K562 (cell line): Measurements from ENCODE around the gene CHST12. TPM values are rescaled to one million over a fixed set of nuclear protein-coding genes. Genes with fewer than 3 reads are reported as not detected.

Experiments
- ARNT ChIP-seq, 2 experiments: fragments of 450-650 bp; IDR thresholded peaks; 2 replicates each; pipeline ENCODE4 v1.6.1; 2016; ENCODE audit warnings: mild to moderate bottlenecking in 1 of 2
- BHLHE40 ChIP-seq: IDR thresholded peaks from 2 replicates; pipeline ENCODE4 v1.6.1; 2011; ENCODE audit warnings: low read length, improper control_type of control experiment
- CBFB ChIP-seq: sonication (generic); formaldehyde crosslinking; IDR thresholded peaks from 2 replicates; pipeline ENCODE4 v1.4.0; 2020; ENCODE audit warnings: mild to moderate bottlenecking, missing genetic modification reagents
- ILF3 ChIP-seq: fragments of 450-650 bp; IDR thresholded peaks from 2 replicates; pipeline ENCODE4 v1.6.1; 2018; ENCODE audit warnings: antibody characterized with exemption, mild to moderate bottlenecking, moderate library complexity, borderline replicate concordance
- MYNN ChIP-seq, 2 experiments: sonication (generic); formaldehyde crosslinking in 1 of 2; IDR thresholded peaks; 2 replicates each; pipeline versions ENCODE4 v1.5.0 to v1.6.1; 2016 to 2020; ENCODE audit warnings: antibody characterized with exemption in 1 of 2, missing genetic modification reagents in 1 of 2
- PCBP1 ChIP-seq: fragments of 200-400 bp; formaldehyde crosslinking; IDR thresholded peaks from 2 replicates; pipeline ENCODE4 v1.6.1; 2018; ENCODE audit warnings: mild to moderate bottlenecking, low read depth, low read length; ENCODE audit not compliant: poor library complexity, severe bottlenecking
- ZNF175 ChIP-seq: fragments of 200-800 bp; sonication (Bioruptor generic); IDR thresholded peaks from 2 replicates; pipeline ENCODE4 v1.6.1; 2016; ENCODE audit warnings: low read depth, mild to moderate bottlenecking, missing genetic modification characterization, missing compliant biosample characterization
- ZNF696 ChIP-seq: fragments of 250-450 bp; sonication (Bioruptor Pico); conservative IDR thresholded peaks from 2 replicates; pipeline ENCODE4 v1.4.0; 2020; ENCODE audit warnings: mild to moderate bottlenecking, moderate library complexity
- polyA plus RNA-seq, 8 experiments: library from polyadenylated mRNA; depleted of rRNA in 4 of 8; stranded (reverse) in 5 of 8; unstranded in 3 of 8; fragments of >200 nt; fragmentation: Nextera tagmentation in 2 of 8; fragmentation: Illumina TruSeq in 1 of 8; extraction: Ambion mirVana in 2 of 8; extraction: Trizol in 1 of 8; gene quantifications; 2 replicates each; pipeline versions ENCODE4 v1.2.1 to v1.2.3, GENCODE V29; 2011 to 2014; ENCODE audit warnings: inconsistent platforms in 1 of 8, missing spikeins in 1 of 8
- total RNA-seq, 7 experiments: library from RNA; depleted of rRNA in 6 of 7; stranded (reverse); fragments of >200 nt in 6 of 7; fragmentation: Illumina TruSeq in 2 of 7; extraction: Trizol in 2 of 7; gene quantifications; 2 replicates each; pipeline versions ENCODE4 v1.2.1 to v1.2.3, GENCODE V29; 2011 to 2021; ENCODE audit warnings: low replicate concordance in 1 of 7
- TF ChIP-seq, protein P1 (sequence below): fragments of 450-650 bp; IDR thresholded peaks from 2 replicates; pipeline ENCODE4 v1.6.1; 2017; ENCODE audit warnings: antibody characterized with exemption, mild to moderate bottlenecking
- TF ChIP-seq, protein P2 (sequence below): sonication (generic); formaldehyde crosslinking; IDR thresholded peaks from 2 replicates; pipeline ENCODE4 v1.8.0; 2022; ENCODE audit warnings: mild to moderate bottlenecking, missing genetic modification reagents, borderline replicate concordance
- TF ChIP-seq, protein P3 (sequence below): fragments of 450-650 bp; IDR thresholded peaks from 2 replicates; pipeline ENCODE4 v1.7.1; 2018; ENCODE audit warnings: mild to moderate bottlenecking, low read depth; ENCODE audit not compliant: partially characterized antibody
- TF ChIP-seq, protein P4 (sequence below): fragments of 450-650 bp; formaldehyde crosslinking; IDR thresholded peaks from 2 replicates; pipeline ENCODE4 v1.4.0; 2020; ENCODE audit warnings: mild to moderate bottlenecking, moderate library complexity
- TF ChIP-seq, protein P5 (sequence below): sonication (generic); formaldehyde crosslinking; IDR thresholded peaks from 2 replicates; pipeline ENCODE4 v1.8.1; 2023; ENCODE audit warnings: mild to moderate bottlenecking, missing genetic modification reagents

CHST12 gene
- total and polyA plus RNA-seq, 9 of the 15 experiments (the other 6 are each of a cell fraction or from before 2014, with no cell fraction given) = 0.18 to 19.8 (median 3.6) TPM

DNA sequence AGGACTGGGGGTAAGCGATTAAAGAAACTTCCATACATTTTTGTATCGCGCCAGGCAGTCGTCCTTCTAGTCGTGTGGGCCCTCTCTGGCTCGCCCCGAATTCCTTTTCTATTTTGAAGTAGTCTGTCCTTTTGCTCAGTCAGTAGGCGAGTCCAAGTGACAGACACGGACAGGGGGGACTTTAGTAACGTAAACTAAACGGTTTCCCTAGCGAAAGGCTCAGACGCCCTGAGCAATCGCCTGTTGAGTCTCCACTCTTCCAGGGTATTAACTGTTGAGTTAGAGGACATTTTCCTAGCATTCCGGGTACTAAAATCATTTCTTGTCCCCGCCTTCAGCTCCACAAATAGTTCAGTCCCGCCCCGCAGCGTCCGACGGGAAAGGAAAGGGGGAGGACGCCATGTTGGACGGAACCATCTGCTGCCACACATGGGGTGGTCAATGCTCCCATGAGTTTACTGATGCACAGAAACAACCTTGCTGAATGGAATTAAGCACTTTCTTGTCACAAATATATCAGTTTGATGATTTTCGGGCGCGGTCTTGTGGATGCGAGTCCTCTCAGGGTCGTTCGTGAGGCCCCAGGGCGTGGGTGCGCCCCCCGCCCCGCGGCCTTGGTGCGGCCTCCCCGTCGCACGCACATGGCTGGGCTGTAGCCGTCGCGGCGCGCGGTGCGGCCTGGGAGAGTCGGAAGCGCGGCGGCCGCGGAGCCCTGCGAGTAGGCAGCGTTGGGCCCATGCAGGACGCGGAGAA, 49.0 kb upstream of the CHST12 start, which contains the start of gene EIF3B (continued):
- TF ChIP-seq, protein P1, sequence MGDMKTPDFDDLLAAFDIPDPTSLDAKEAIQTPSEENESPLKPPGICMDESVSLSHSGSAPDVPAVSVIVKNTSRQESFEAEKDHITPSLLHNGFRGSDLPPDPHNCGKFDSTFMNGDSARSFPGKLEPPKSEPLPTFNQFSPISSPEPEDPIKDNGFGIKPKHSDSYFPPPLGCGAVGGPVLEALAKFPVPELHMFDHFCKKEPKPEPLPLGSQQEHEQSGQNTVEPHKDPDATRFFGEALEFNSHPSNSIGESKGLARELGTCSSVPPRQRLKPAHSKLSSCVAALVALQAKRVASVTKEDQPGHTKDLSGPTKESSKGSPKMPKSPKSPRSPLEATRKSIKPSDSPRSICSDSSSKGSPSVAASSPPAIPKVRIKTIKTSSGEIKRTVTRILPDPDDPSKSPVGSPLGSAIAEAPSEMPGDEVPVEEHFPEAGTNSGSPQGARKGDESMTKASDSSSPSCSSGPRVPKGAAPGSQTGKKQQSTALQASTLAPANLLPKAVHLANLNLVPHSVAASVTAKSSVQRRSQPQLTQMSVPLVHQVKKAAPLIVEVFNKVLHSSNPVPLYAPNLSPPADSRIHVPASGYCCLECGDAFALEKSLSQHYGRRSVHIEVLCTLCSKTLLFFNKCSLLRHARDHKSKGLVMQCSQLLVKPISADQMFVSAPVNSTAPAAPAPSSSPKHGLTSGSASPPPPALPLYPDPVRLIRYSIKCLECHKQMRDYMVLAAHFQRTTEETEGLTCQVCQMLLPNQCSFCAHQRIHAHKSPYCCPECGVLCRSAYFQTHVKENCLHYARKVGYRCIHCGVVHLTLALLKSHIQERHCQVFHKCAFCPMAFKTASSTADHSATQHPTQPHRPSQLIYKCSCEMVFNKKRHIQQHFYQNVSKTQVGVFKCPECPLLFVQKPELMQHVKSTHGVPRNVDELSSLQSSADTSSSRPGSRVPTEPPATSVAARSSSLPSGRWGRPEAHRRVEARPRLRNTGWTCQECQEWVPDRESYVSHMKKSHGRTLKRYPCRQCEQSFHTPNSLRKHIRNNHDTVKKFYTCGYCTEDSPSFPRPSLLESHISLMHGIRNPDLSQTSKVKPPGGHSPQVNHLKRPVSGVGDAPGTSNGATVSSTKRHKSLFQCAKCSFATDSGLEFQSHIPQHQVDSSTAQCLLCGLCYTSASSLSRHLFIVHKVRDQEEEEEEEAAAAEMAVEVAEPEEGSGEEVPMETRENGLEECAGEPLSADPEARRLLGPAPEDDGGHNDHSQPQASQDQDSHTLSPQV = 0 out of 2 replicates have a peak, but pooled peaks have one; percentile 22
- no peak for TF ChIP-seq ZNF696
- TF ChIP-seq, protein P2, sequence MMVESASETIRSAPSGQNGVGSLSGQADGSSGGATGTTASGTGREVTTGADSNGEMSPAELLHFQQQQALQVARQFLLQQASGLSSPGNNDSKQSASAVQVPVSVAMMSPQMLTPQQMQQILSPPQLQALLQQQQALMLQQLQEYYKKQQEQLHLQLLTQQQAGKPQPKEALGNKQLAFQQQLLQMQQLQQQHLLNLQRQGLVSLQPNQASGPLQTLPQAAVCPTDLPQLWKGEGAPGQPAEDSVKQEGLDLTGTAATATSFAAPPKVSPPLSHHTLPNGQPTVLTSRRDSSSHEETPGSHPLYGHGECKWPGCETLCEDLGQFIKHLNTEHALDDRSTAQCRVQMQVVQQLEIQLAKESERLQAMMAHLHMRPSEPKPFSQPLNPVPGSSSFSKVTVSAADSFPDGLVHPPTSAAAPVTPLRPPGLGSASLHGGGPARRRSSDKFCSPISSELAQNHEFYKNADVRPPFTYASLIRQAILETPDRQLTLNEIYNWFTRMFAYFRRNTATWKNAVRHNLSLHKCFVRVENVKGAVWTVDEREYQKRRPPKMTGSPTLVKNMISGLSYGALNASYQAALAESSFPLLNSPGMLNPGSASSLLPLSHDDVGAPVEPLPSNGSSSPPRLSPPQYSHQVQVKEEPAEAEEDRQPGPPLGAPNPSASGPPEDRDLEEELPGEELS (CRISPR knock-in tag) = 0 out of 2 replicates have a peak, but pooled peaks have one; percentile 38
- TF ChIP-seq MYNN (IDR thresholded peaks at IDR 0.05) = no peak
- TF ChIP-seq MYNN (CRISPR knock-in tag; IDR thresholded peaks at IDR 0.05) = no peak
- TF ChIP-seq PCBP1 = peak; percentile 58
- peak; percentile 85 for TF ChIP-seq BHLHE40
- TF ChIP-seq, protein P3, sequence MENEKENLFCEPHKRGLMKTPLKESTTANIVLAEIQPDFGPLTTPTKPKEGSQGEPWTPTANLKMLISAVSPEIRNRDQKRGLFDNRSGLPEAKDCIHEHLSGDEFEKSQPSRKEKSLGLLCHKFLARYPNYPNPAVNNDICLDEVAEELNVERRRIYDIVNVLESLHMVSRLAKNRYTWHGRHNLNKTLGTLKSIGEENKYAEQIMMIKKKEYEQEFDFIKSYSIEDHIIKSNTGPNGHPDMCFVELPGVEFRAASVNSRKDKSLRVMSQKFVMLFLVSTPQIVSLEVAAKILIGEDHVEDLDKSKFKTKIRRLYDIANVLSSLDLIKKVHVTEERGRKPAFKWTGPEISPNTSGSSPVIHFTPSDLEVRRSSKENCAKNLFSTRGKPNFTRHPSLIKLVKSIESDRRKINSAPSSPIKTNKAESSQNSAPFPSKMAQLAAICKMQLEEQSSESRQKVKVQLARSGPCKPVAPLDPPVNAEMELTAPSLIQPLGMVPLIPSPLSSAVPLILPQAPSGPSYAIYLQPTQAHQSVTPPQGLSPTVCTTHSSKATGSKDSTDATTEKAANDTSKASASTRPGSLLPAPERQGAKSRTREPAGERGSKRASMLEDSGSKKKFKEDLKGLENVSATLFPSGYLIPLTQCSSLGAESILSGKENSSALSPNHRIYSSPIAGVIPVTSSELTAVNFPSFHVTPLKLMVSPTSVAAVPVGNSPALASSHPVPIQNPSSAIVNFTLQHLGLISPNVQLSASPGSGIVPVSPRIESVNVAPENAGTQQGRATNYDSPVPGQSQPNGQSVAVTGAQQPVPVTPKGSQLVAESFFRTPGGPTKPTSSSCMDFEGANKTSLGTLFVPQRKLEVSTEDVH = peak; percentile 57
- peak; percentile 67 to 82; a peak in 2 of 4 replicates for TF ChIP-seq ARNT (IDR thresholded peaks at IDR 0.05)
- peak; percentile 49 for TF ChIP-seq ZNF175
- TF ChIP-seq, protein P4, sequence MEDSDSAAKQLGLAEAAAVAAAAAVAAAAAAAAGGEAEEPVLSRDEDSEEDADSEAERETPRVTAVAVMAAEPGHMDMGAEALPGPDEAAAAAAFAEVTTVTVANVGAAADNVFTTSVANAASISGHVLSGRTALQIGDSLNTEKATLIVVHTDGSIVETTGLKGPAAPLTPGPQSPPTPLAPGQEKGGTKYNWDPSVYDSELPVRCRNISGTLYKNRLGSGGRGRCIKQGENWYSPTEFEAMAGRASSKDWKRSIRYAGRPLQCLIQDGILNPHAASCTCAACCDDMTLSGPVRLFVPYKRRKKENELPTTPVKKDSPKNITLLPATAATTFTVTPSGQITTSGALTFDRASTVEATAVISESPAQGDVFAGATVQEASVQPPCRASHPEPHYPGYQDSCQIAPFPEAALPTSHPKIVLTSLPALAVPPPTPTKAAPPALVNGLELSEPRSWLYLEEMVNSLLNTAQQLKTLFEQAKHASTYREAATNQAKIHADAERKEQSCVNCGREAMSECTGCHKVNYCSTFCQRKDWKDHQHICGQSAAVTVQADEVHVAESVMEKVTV (CRISPR knock-in tag) = 0 out of 2 replicates have a peak, but pooled peaks have one; percentile 26
- TF ChIP-seq ILF3 = peak; percentile 46; the same call in 1 of the 2 replicates
- TF ChIP-seq, protein P5, sequence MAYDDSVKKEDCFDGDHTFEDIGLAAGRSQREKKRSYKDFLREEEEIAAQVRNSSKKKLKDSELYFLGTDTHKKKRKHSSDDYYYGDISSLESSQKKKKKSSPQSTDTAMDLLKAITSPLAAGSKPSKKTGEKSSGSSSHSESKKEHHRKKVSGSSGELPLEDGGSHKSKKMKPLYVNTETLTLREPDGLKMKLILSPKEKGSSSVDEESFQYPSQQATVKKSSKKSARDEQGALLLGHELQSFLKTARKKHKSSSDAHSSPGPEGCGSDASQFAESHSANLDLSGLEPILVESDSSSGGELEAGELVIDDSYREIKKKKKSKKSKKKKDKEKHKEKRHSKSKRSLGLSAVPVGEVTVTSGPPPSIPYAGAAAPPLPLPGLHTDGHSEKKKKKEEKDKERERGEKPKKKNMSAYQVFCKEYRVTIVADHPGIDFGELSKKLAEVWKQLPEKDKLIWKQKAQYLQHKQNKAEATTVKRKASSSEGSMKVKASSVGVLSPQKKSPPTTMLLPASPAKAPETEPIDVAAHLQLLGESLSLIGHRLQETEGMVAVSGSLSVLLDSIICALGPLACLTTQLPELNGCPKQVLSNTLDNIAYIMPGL (CRISPR knock-in tag) = peak; percentile 61; the same call in 1 of the 2 replicates
- no peak for TF ChIP-seq CBFB (CRISPR knock-in tag)
